ENCODE data around the gene GUCD1.
A peak's percentile ranks its signal among the peaks of the same experiment; 100 is the strongest.
"Not testable (repeated sequence)": the region's sequence is repeated elsewhere in the genome, so short reads cannot be mapped to it uniquely, and the experiment has no call there.

GUCD1 gene

DNA sequence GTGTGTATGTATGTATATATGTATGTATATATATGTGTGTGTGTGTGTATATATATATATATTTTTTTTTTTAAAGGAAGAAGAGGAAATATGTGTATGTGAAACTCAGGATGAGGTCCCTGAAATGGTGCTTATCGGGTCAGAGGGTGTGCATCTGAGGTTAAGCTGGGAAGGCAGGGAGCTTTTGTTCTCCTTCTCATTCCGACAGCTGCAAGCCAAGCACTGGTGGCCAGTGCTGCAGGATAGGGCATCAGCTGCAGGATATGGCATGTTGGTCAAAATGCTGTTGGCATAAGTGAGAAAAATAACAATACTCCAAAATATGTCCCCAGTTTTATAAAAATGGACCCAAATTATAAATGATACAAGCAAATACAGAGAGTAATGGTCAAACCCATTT, 8.3 kb upstream of the GUCD1 start:
- DNase-seq = no peak

DNA sequence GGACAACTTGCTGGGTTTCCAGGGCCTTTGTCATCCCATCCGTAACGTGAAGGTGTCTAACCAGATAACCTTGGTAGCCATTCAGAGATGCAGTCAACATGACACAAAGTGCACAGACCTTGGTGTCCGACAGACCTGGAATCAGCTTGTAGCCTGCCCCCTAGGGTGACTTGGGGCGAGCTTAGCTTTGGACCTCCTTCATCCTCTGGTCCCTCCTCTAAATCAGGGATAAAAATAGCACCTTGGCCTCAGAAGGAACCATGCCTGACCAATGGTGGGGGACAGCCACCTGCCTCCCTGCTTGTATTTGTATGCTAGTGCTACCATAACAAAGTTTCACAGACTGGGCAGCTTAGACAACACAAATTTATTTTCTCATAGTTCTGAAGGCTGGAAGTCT, 4.5 kb upstream of the GUCD1 start:
- no peak for DNase-seq

DNA sequence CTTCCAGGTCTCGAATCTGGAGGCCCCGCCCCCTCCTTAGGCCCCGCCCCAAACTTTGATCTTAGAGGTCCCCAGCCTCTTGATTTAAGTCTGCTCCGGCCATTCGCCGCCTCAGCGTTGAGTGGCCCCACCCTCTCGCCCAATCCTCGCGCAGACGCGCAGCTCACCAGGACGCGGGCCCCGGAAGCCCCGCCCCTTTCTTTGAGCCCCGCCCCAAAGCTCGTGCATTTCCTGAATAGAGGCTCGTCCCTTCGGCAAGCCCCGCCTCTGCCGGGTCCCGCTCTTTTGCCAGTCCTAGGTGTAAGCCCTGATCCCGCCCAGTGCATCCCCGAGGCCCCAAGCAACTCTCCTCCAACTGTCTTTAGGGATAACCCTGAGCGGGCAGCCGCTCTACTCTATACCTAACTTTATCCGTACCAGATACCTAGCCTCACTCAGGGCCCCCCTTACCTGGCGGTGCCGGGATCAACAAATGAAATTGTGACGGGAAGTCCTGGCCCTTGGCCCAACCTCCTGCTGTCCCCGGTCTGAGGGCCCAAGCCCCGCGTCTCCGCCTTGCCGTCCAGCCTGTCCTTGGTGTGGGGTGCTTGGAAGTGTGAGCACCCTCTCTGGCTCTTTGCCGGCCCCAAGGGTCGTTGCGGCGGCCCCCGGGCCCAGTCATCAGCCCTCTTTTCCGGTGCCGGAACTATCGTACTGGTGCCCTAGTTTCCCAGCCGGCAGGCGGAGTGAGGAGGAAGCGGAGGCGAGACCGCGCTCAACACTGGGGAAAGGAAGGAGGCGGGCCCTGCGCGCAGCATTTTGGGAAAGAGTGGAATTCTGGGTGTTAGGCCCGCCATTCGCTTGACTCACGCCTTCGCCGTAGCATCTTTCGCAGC, 464 bp upstream of the GUCD1 start, which contains the start of gene SNRPD3:
Gene SNRPD3, plus strand, starts transcription at position 835 of the 875 bp plus-strand sequence. CDS start 1,676 bp downstream, outside the sequence.
- DNase-seq = peak; percentile 98

DNA sequence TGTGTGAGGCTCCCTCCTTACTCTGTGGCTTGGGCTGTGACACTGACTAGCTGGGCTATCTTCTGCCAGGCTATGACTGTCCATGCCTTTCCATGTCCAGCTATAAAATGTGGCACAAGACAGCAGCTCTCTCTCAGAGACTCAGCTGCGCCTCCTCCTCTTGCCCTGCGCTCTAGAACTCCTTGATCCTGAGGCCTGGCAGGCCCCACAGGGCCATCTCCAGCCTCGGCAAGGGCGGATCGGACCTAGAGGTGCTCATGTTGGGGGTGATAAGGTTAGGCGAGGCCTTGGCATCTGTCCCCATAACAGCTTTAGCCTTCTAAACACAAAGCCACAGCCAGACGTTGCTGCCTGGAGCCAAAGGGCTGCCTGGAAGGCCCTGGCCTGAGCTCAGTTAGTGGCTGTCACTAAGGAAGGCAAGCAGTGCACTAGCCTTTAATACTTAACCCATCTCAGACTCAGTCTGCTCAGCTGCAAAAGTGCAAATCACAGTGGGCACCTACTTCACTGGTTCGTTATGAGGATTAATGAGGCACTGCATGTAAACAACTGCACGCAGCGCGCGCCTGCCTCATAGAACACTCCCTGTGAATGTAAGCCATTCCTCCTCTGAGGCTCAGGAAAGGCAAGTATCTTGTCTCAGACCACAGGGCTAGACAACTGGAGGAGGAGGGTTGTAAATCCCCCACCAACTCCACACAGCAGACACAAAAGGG, 1.2 kb downstream of the GUCD1 start:
- DNase-seq = no peak

DNA sequence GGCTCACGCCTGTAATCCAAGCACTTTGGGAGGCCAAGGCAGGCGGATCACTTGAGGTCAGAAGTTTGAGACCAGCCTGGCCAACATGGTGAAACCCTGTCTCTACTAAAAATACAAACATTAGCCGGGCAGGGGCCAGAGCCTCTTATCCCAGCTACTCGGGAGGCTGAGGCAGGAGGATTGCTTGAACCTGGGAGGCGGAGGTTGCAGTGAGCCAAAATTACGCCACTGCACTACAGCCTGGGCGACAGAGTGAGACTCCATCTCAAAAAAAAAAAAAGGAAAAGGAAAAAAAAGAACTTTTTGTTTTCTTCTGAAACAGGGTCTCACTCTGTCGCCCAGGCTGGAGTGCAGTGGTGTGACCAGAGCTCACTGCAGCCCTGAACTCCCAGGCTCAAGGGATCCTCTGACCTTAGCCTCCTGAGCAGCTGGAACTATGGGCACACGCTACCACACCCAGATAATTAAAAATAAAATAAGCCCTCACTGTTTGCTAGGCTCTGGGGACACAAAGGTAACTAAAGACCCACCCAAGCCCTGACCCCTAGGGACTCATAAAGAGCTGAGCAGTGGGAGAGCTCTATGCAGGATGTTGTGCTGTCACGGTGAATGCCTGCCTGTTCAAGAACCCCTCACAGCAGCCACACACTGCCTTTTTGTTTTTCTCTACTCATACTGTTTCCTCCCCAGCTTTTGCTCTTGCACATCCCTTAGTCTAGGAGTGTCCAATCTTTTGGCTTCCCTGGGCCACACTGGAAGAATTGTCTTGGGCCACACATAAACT, 2.2 kb downstream of the GUCD1 start:
- peak; percentile 86 for DNase-seq

DNA sequence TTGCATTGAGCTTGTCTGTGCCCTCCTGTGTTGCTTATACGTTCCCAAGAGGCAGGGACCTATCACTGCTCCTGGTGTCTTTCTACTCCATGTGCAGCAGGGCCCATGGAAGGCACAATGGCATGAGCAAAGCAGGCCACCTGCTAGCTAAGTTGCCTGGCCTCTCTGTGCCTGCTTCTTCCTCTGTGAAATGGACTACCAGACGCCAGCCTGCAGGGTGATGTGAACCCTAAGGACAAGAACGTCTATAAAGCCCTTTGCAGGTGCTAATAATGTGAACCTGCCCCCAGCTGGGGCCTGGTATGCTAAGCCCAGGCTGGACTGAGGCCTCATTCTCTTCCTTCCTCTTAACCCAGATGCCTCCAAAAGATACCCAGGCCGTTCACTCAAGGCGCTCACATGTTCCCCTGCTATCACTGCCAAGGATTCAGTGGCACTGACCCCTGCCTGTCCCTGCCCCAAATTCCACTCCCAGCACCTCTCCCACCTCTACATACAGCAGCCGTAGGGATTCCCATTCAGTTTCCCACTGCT, 4.0 kb downstream of the GUCD1 start:
- DNase-seq = no peak

DNA sequence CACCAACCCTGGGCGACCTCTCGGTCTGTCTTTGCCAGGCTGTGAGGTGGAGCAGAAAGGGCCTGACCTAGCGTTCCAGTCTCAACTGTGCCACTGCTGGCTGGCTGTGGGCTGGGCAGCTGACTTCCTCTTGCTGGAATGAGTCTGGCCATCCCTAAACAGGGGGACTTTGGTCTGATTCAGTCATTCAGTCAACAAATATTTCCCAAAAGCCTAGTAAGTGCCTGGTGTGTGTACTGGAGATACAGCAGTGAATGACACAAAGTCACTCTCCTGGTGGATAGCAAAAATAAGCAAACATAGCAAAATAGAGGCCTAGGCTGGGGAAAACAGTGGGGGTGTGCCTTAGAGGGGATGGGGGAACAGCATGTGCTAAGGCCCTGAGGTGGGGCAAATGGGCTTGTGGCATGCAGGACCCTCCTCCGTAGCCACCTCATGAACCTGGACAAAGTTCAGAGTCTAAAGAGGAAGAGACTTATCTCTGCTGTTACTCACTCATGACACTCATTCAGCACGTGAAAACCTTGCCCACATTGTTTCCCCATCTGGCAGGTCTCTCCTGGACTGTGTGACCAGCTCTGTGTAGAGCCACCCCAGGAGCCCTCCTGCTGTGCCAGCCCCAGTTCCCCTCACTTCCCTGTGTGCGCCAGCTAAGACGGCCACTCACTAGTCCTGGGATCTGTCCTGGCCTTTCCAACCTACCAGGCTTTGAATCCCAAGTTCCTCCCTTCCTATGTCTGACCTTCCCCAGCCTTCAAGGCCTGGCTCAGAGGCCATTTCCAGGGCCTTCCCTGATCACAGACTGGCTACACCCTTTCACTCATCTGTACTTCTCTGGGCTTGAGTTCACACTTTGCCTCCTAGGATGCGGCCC, 4.7 kb downstream of the GUCD1 start:
- DNase-seq = no peak

DNA sequence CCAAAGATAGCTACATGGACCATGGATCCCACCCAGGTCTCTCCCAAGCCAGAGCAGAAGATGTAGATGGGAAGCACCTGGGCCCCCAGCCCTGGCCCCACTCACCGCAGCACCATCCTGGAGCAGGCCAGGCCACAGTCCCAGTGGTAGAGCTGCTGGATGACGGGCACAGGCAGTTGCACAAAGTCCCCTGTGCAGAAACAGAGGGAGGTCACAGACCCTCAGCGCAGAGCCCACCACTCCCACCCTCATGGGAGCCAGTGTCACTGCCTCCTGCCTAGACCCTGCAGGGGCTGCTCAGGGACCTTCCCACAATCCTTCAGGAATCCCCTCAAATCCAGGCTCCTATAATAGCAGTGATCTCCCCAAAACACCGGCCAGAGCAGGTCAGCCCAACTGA, 6.1 kb downstream of the GUCD1 start:
- no peak for DNase-seq

DNA sequence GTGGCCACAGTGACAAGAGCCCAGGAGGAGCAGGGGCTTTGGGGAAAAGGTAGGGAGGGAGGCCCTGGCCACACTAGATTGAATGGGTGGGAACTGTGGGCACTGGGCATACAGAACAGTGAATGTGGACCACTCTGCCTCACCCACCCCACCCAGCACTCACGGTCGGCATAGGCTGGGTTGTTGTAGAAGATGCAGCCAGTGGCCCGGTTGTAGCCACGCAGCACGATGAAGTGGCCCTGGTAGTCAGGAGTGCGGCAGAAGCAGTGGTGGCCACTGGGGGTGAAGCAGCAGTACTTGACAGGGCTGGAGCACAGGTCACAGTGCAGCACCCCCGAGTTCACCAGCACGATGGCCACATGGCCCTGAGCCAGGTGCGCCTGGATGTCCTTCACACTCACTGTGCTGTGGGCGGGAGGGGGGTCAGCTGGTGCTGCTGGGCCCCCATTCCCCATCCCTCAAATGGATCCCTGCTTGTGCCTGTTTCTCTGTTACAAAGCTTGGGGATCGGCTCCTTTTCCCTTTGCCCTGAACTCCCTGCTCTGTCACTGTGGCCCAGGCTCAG, 11.2 kb downstream of the GUCD1 start:
- DNase-seq = no peak

DNA sequence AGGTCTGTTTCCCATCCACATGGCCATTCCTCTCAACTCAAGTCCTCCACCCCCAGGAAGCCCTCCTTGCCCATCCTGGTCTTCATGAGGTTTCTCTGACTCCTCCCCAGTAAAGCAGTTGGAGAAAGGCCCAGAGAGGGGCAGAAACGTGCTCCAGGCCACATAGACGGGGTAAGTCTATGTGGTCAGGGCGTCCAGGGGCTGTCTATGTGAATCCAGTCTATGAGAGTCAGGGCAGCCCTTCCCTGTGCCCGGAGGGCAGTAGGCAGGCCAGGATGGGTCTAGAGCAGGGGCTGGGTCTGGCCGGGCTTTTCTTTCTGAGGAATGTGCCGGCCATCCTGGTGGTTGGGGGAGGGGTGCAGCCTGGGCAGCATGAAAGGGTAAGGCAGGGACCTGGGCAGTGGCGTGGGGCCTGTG, 11.7 kb downstream of the GUCD1 start:
- DNase-seq = no peak

DNA sequence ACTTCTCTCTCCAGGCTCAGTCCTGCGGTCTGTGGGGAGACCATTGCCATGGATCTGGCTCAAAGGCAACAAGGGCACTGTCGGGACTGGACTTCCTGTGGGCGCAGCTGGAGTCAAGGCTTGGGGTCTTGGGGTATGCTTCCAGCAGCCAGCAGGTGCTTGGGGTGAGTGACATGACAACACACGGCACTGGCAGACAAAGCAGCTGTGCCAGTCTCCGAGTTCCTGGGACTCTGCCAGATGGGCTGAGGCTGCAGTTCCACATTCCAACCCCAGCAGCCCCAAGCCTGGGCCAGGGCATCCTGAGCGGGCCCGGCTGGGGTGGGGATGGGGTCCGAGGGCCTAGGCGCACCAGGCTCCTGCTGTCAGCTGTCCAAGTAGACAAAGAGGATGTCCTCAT, 12.3 kb downstream of the GUCD1 start:
- no peak for DNase-seq

DNA sequence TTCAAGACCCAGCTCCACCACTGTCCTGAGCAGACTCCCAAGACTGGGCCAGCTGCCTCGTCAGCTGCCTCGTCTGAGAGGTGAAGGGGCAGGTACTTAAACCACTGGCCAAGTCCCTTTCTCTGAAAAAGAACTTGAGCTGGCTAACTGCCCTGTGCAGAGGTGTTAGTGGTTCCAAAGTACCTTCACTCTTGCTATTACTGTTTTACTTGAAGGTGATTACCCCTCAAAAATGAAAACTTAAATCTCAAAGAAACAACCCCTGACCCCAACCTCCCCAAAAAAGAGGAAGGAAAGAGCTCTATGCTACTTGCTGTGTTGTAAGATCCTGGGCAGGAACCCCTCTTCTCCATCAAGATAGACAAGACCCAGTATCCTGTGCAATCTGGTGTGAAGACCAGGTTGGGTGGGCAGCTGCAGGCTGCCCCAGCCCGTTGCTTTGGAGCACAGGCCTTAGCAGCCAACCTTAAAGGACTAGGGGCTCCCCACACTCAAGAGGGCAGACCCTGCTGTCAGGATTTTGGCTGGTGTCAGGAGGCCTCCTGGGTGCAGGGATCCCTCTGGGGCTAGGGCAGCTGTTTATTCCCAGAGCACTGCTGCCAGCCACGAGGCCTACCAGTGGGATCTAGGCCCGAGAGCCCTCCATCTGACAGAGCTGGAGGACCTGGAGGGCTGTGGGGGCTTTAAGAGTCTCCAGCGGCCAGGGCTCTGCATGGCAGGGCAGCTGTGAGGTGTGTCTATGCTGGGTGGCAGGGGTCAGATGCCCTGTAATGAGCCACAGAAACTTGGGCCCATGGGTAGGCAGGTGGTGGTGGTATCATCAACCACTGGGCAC, 13.0 kb downstream of the GUCD1 start:
- no peak for DNase-seq

DNA sequence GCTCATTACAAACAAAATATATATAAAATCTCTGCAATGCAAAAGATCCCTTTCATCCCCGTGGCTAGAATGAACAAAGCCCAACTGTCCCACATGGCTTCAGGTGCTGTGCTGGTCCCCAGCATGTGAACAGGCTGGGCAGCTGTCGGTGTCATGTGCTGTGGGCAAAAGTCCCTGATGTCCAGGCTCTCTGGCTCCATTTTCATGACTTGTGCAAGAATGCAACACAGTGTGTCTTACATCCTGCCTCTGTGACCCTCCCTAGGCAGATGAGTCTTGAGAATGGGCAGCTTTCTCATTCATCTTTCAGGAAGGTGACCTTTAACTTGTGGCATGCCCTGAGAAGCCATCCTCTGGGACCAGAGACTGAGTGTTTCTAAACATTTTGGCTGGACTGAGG, 14.5 kb downstream of the GUCD1 start:
- no peak for DNase-seq

DNA sequence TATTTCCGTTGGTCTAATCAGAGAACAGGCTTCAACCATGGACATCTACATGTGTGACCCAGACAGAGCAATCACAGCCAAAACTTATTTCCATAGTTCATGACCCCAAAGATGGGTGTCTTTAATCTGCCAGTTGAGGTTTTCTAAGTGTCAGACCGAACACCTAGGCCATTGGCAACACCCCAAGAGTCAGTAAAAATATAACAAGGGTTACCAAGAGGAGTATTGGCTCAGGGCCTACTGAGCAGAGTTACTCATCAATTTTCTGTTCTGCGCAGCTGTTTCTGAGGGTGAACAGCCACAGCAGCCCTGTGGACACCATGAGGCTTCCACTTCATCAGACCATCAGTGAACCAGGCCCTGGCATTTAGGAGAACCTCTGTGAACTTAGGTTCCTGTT, 18.8 kb downstream of the GUCD1 start:
- DNase-seq = no peak

DNA sequence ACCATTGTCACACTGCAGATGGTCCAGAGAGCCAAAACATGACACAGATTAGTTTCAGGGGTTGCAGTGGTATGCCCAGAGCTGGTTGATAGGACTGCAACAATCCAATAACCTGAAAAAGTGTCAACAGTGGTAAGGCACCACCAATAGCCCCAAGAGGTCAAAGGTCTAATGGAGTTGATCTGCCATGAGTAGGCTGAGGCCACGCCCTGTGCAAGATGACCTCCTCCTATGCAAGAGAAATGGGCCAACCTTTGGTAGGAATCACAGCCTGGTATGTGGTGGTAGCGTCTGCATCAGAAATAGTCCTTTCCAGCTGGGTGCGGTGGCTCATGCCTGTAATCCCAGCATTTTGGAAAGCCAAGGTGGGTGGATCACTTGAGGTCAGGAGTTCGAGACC, 19.6 kb downstream of the GUCD1 start:
- no peak for DNase-seq

DNA sequence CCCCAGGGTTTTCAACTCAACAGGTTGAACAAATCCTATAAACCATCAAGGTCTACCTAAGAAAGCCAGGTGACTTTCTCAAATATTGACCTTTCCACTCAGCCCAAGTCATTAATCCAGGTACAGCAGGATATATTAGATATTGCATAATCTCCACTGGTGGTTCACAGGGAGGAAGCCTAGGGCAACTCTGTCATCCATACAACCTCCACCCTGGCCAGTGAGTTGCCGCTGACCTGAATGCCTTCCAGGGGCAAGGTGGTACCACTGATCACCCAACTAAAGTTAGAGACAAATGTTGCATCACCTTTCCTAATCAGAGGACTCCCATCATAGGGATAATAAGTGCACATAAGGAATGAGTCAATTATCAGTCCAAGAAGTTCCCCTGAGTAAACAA, 22.9 kb downstream of the GUCD1 start:
- no peak for DNase-seq

DNA sequence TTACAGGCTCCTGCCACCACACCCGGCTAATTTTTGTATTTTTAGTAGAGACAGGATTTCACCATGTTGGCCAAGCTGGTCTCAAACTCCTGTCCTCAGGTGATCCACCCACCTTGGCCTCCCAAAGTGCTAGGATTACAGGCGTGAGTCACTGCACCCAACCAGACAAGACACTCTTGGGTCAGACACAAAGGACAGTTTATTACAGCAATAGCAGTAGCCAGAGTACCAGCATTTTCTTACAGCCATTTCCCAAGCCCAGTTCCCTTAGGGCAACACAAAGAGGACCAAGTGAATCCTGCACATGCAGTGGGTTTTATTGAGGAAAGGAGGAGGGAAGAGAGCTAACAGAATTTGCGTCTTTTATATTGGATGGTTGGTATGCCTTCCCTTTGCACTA, 24.0 kb downstream of the GUCD1 start:
- DNase-seq = not testable (repeated sequence)

DNA sequence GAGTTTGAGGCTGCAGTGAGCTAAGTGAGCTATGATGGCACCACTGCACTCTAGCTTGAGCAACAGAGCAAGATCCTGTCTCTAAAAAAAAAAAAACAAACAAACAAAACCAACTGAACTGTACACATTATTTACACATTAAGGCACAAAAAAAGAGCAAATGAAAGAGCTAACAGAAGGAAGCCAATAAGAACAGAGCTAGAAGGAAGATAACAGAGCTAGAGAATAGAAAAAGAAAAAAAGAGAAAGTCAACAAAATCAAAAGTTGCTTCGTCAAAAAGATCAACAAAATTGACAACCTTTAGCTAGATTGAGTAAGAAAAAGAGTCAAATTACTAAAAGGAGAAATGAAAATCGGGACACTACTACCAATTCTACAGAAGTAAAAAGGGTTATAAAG, 25.0 kb downstream of the GUCD1 start:
- no peak for DNase-seq

DNA sequence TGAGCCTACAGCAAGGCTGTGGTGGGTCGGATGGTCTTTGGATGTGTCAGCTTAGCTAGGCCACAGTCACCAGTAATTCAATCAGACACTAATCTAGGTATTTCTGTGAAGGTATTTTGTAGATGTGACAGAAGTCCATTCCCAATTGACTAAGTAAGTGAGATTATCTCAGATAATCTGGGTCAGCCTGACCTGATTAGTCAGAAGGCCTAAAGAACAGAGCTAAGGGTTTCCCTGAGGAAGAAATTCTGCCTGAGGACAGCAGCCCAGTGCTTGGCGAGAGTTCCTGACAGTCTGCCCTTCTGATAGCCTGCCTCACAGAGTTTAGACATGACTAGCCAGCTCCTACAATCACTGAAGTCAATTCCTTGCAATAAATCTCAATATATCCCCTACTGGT, 28.7 kb downstream of the GUCD1 start:
- no peak for DNase-seq

DNA sequence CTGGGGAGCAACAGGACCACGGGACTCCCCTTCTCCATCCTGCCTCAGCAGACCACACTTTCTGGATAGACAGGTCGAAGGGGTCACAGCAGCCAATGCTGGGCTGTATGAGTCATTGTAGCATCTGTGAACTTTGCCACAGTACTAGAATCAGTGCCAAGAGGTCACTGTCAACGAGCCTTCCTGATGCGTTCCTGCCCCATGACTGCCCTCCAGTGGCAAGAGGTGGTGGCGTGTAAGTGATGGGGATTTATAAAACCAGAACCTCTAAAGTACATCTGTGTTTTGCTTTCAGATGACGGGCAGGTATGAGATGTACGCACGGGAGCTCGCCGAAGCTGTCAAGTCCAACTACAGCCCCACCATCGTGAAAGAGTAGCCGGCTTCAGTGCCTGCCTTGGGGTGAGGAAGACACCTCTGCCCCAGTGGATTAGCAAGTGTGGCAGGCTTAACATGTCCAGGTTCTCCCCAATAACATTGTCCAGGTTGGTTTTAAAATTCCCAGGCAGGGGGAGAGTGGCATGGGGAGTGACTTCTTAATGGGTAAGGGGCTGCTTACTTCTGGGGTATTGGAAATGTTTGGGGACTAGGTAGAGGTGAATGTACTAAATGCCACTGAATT, 29.4 kb downstream of the GUCD1 start:
- peak; percentile 39 for DNase-seq

All from NCI-H1436 (cell line).